Fibroblast of mammary gland (primary cell): ENCODE measurements around the gene CYP4V2.
"Not testable (repeated sequence)": the region's sequence is repeated elsewhere in the genome, so short reads cannot be mapped to it uniquely, and the experiment has no call there.

Experiments
- DNase-seq: peaks from one replicate; pipeline ENCODE4 v3.0.0-alpha.2; 2010; ENCODE audit warnings: low read depth
- H3K4me3 ChIP-seq: 2 replicates; pipeline ENCODE4 v1.5.1; 2011; ENCODE audit warnings: low read depth, mild to moderate bottlenecking, low read length, moderate library complexity; ENCODE audit not compliant: control insufficient read depth
- TF ChIP-seq, protein P1 (sequence below): conservative IDR thresholded peaks from 2 replicates; pipeline ENCODE4 v1.5.1; 2011; ENCODE audit warnings: low read depth, low read length, inconsistent platforms; ENCODE audit not compliant: control insufficient read depth, insufficient read depth

CYP4V2 gene

DNA sequence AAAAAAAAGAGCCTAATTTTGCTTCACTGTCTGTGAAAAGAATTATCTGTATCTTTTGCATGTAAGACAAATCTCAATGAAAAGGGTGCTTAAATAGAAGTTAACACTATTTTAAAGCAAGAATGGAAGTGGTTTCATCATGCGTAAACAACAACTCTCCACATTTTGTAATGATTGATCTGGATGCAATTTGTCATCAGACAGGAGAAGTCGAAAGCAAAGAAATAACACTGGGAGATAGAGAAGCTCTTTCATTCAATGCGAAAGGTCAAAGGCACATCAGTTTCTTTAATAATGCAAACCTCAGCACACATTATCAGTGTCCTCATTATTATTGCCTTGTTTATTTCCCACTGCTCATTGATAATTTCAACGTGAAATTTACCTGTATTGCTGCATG is 44.8 kb downstream of the CYP4V2 start:
- DNase-seq, result no peak
- TF ChIP-seq, protein P1, sequence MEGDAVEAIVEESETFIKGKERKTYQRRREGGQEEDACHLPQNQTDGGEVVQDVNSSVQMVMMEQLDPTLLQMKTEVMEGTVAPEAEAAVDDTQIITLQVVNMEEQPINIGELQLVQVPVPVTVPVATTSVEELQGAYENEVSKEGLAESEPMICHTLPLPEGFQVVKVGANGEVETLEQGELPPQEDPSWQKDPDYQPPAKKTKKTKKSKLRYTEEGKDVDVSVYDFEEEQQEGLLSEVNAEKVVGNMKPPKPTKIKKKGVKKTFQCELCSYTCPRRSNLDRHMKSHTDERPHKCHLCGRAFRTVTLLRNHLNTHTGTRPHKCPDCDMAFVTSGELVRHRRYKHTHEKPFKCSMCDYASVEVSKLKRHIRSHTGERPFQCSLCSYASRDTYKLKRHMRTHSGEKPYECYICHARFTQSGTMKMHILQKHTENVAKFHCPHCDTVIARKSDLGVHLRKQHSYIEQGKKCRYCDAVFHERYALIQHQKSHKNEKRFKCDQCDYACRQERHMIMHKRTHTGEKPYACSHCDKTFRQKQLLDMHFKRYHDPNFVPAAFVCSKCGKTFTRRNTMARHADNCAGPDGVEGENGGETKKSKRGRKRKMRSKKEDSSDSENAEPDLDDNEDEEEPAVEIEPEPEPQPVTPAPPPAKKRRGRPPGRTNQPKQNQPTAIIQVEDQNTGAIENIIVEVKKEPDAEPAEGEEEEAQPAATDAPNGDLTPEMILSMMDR, result no peak
- no peak overlapping the region for H3K4me3 ChIP-seq

DNA sequence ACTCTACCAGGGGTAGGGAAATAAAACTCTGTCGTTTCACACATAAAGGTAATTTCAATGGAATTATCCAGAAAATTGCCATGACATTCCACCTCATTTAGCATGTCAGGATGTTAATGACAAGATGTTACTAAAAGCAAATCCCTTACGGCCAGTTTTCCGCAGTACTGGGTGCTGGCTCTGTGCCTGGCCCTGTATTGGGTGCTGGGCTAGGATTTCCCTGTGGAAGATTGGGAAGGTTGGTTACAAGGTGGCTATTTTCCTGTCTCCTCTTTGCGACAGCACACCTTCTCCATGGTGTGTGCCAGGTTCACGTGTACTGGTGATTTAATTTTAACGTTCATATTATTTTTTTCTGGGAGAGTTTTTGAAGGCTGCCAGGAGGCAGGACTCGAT is 49.1 kb downstream of the CYP4V2 start:
- TF ChIP-seq, protein P1, result no peak
- DNase-seq, result no peak
- H3K4me3 ChIP-seq, result no peak overlapping the region

DNA sequence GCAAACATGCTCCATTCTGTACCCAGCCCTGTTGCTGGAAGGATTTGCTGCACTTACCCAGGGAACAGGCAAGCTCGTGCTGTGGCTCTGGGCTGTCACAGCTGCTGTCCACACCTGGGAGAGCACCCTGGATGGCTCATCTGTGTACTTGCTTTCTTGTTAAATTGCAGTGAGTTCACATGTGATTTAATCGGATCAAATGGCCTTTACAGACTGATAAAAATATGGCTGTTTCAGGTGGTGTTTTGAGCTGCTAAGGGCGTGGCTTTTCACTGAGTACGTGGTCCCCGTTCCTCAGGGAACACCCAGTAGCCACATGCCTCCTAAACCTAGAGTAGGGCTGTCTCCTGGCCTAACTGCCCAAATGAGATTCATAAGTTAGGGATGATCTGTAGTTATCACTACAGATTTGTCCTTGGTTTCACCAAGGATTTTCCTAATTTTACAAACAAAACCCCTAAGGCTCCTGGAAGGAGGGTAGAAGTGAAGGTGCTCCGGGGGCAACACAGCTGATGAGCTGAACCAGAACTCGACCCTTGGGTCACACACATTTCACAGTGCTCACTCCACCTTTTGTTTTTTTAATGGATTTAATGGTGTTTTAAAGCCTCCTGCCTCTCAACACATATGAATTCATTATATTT is 49.6 kb downstream of the CYP4V2 start:
- TF ChIP-seq, protein P1, result no peak
- DNase-seq, result no peak
- no peak overlapping the region for H3K4me3 ChIP-seq

DNA sequence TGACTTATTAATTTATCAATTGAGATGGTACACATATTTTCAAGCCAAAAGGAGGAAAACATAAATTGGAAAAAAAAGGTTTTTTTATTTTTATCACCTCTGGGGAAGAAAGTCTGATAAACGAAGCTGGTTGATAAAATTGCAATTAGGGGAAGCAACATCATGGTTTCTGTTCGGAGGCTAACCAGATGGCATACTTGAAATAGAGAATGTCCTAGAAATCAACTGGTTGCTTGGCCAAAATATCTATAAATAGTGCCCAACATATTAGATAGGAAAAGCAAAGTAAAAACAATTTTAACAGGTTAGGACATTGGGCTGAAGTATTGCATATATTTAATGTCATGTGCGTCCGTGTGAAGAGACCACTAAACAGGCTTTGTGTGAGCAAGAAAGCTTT is 50.2 kb downstream of the CYP4V2 start:
- DNase-seq, result no peak
- TF ChIP-seq, protein P1, result no peak
- no peak overlapping the region for H3K4me3 ChIP-seq

DNA sequence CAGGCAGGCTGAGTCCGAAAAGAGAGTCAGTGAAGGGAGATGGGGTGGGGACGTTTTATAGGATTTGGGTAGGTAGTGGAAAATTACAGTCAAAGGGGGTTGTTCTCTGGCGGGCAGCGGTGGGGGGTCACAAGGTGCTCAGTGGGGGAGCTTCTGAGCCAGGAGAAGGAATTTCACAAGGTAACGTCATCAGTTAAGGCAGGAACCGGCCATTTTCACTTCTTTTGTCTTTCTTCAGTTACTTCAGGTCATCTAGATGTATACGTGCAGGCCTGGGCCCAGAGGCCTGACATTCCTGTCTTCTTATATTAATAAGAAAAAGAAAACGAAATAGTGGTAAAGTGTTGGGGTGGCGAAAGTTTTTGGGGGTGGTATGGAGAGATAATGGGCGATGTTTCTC is 50.7 kb downstream of the CYP4V2 start:
- DNase-seq, H3K4me3 ChIP-seq: not testable (repeated sequence)

DNA sequence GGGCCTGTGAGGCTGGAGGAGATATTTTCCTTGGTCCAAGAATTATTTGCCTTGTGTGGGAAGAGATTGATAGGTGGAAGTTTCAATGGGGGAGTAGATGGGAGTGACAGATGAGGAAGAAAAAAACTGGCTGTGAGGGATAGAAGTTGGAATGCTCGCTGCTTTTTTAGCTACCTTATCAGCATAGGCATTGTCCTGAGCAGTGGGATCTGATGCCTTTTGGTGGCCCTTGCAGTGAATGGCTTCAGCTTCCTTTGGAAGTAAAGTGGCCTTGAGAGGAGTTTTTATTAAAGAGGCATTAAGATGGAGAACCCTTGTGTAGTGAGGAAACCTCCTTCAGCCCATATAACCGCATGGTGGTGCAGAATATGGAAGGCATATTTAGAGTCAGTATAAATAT is 52.0 kb downstream of the CYP4V2 start:
- TF ChIP-seq, protein P1, result no peak
- no peak overlapping the region for H3K4me3 ChIP-seq
- DNase-seq, result no peak

DNA sequence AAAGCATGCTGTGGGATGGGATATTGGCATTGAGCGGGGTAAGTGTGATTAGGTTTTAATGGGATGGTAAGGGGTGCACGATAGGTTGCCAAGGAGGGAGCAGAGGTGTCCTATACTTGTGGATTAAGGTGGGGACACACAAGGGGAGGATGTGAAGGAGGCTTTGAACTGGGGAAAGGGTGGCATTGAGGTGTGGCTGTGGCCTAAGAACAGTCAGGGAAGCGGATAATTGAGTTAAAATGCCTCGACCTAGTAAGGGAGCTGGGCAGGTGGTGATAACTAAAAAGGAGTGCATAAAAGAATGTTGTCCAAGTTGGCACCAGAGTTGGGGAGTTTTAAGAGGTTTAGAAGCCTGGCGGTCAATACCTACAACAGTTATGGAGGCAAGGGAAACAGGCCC is 53.5 kb downstream of the CYP4V2 start:
- no peak for DNase-seq
- TF ChIP-seq, protein P1, result no peak
- no peak overlapping the region for H3K4me3 ChIP-seq

DNA sequence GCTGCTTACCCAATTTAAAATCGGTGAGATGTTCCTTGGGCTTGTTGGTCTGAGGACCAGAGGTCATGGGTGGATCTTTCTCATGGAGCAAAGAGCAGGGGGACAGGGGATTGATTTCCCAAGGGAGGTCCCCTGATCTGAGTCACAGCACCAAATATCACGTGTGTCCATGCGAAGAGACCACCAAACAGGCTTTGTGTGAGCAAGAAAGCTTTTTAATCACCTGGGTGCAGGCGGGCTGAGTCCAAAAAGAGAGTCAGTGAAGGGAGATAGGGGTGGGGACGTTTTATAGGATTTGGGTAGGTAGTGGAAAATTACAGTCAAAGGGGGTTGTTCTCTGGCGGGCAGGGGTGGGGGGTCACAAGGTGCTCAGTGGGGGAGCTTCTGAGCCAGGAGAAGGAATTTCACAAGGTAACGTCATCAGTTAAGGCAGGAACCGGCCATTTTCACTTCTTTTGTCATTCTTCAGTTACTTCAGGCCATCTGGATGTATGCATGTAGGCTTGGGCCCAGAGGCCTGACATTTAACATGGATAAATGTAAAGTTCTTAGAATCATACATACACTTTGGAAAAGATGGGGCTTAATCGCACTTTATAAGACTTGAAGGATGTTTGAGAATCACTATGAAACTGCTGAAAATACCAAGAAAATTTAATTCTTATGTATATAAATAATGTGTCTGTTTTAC is 55.8 kb downstream of the CYP4V2 start:
- H3K4me3 ChIP-seq, DNase-seq: not testable (repeated sequence)
